GM23338 (cell line): ENCODE results near the gene MARCHF7. TPM values are rescaled to one million over a fixed set of nuclear protein-coding genes. Genes with fewer than 3 reads are reported as not detected.

Experiments
- ATAC-seq: fragments of 200-7000 bp; cut with Tn5 transposase; 3 replicates; pipeline ENCODE4 v1.9.1; 2020
- DNase-seq: peaks from one replicate; pipeline ENCODE4 v3.0.0-alpha.2; 2015; ENCODE audit warnings: low spot score
- H2AFZ ChIP-seq: fragments of 200-600 bp; sonication (generic); 2 replicates; pipeline ENCODE4 v1.8.0; 2016; ENCODE audit warnings: antibody characterized with exemption, mild to moderate bottlenecking, moderate library complexity
- H3F3A ChIP-seq: fragments of 200-600 bp; sonication (generic); replicated peaks from 2 replicates; pipeline ENCODE4 v1.8.0; 2017; ENCODE audit warnings: antibody characterized with exemption, mixed run types, low read depth
- H3K27ac ChIP-seq: fragments of 200-600 bp; sonication (generic); 2 replicates; pipeline ENCODE4 v1.6.1; 2016; ENCODE audit warnings: low read depth
- H3K27me3 ChIP-seq: fragments of 200-600 bp; sonication (generic); 2 replicates; pipeline ENCODE4 v1.8.0; 2016; ENCODE audit warnings: mild to moderate bottlenecking, mixed run types, moderate library complexity; ENCODE audit not compliant: insufficient read depth
- H3K36me3 ChIP-seq: fragments of 200-600 bp; sonication (generic); 2 replicates; pipeline ENCODE4 v1.8.0; 2016; ENCODE audit warnings: mild to moderate bottlenecking; ENCODE audit not compliant: insufficient read depth
- H3K4me1 ChIP-seq: fragments of 200-600 bp; sonication (generic); 2 replicates; pipeline ENCODE4 v1.8.0; 2016; ENCODE audit warnings: mild to moderate bottlenecking, moderate library complexity; ENCODE audit not compliant: insufficient read depth
- H3K4me2 ChIP-seq: fragments of 200-600 bp; sonication (generic); 2 replicates; pipeline ENCODE4 v1.7.1; 2017; ENCODE audit warnings: mixed run types
- H3K4me3 ChIP-seq: fragments of 200-600 bp; sonication (generic); 2 replicates; pipeline ENCODE4 v1.6.1; 2016; ENCODE audit warnings: mixed run types
- H3K79me2 ChIP-seq: fragments of 200-600 bp; sonication (generic); replicated peaks from 2 replicates; pipeline ENCODE4 v1.8.0; 2017; ENCODE audit warnings: mild to moderate bottlenecking; ENCODE audit not compliant: insufficient read depth
- H3K9me2 ChIP-seq: fragments of 200-600 bp; sonication (generic); 2 replicates; pipeline ENCODE4 v1.8.0; 2017; ENCODE audit not compliant: insufficient read depth
- H4K20me1 ChIP-seq: fragments of 200-600 bp; sonication (generic); replicated peaks from 2 replicates; pipeline ENCODE4 v1.8.0; 2017; ENCODE audit warnings: mild to moderate bottlenecking; ENCODE audit not compliant: insufficient read depth
- H3K27ac Mint-ChIP-seq: 2 replicates; pipeline ENCODE4 v1.8.0; 2020; ENCODE audit warnings: inconsistent platforms, mild to moderate bottlenecking, moderate library complexity, mixed read lengths
- H3K27me3 Mint-ChIP-seq: 3 replicates; pipeline ENCODE4 v1.8.0; 2022; ENCODE audit warnings: low read depth, mild to moderate bottlenecking, moderate library complexity, mixed read lengths, inconsistent platforms; ENCODE audit not compliant: insufficient read depth, poor library complexity
- H3K36me3 Mint-ChIP-seq: 3 replicates; pipeline ENCODE4 v1.8.0; 2021; ENCODE audit warnings: low read depth, mild to moderate bottlenecking, inconsistent platforms, moderate library complexity, mixed read lengths
- H3K4me1 Mint-ChIP-seq: 3 replicates; pipeline ENCODE4 v1.8.0; 2020; ENCODE audit warnings: mild to moderate bottlenecking, inconsistent platforms, mixed read lengths
- H3K4me3 Mint-ChIP-seq: 3 replicates; pipeline ENCODE4 v1.8.0; 2021; ENCODE audit warnings: moderate library complexity, mild to moderate bottlenecking, inconsistent platforms, mixed read lengths
- H3K9me3 Mint-ChIP-seq: 3 replicates; pipeline ENCODE4 v1.8.0; 2020; ENCODE audit warnings: moderate library complexity, mild to moderate bottlenecking, inconsistent platforms, mixed read lengths
- CREB1 ChIP-seq: fragments of 250-450 bp; sonication (Bioruptor Pico); IDR thresholded peaks from 2 replicates; pipeline ENCODE4 v1.5.0; 2020; ENCODE audit warnings: low read depth, mild to moderate bottlenecking, moderate library complexity
- CTCF ChIP-seq, 2 experiments: fragments of 200-600 bp in 1 of 2; sonication (generic) in 1 of 2; conservative IDR thresholded peaks; 2 replicates each; pipeline versions ENCODE4 v1.5.1 to v1.6.1; 2016 to 2017; ENCODE audit warnings: antibody characterized with exemption in 2 of 2, low read depth in 2 of 2, mild to moderate bottlenecking in 2 of 2, moderate library complexity in 1 of 2
- ETS1 ChIP-seq: IDR thresholded peaks from 2 replicates; pipeline ENCODE4 v1.6.1; 2016; ENCODE audit warnings: antibody characterized with exemption
- NANOG ChIP-seq: IDR thresholded peaks from 2 replicates; pipeline ENCODE4 v1.6.1; 2016; ENCODE audit warnings: antibody characterized with exemption, borderline replicate concordance
- POLR2AphosphoS5 ChIP-seq: IDR thresholded peaks from 2 replicates; pipeline ENCODE4 v1.6.1; 2016; ENCODE audit warnings: antibody characterized with exemption, low read depth
- REST ChIP-seq: IDR thresholded peaks from one replicate; pipeline ENCODE4 v1.6.1; 2018; ENCODE audit warnings: antibody characterized with exemption; ENCODE audit not compliant: unreplicated experiment
- ZNF114 ChIP-seq: fragments of 250-450 bp; sonication (Bioruptor Pico); IDR thresholded peaks from 2 replicates; pipeline ENCODE4 v1.5.0; 2020; ENCODE audit warnings: mild to moderate bottlenecking, moderate library complexity
- ZNF331 ChIP-seq: fragments of 250-450 bp; sonication (Bioruptor Pico); IDR thresholded peaks from 2 replicates; pipeline ENCODE4 v1.5.0; 2020; ENCODE audit warnings: low read depth, mild to moderate bottlenecking, moderate library complexity
- ZNF462 ChIP-seq: fragments of 250-450 bp; sonication (Bioruptor Pico); IDR thresholded peaks from 2 replicates; pipeline ENCODE4 v1.5.0; 2020; ENCODE audit warnings: mild to moderate bottlenecking, moderate library complexity
- polyA plus RNA-seq: library from polyadenylated mRNA; unstranded; fragments of >200 nt; fragmentation: Nextera tagmentation; extraction: Ambion mirVana; gene quantifications from 2 replicates; pipeline ENCODE4 v1.2.1, GENCODE V29; 2016
- total RNA-seq: library from RNA; depleted of rRNA; stranded (reverse); fragments of >200 nt; shearing (Covaris generic); gene quantifications from 2 replicates; pipeline ENCODE4 v1.2.3, GENCODE V29; 2014

The MARCHF7 gene
- total and polyA plus RNA-seq, 2 experiments from 2014 or later, result 101 to 142 TPM

- ATAC-seq (no peak), DNase-seq (no peak)
- H3K4me1 ChIP-seq, result no peaks in the 10 kb centered on the region
- peaks cover 9% of the 10 kb centered on the region; the same call in 1 of the 2 replicates for H4K20me1 ChIP-seq
- H3K4me1 Mint-ChIP-seq, result no peaks in the 10 kb centered on the region
- no peaks in the 10 kb centered on the region for H3K9me3 Mint-ChIP-seq
- no peak overlapping the region for H2AFZ ChIP-seq
- H3K4me2 ChIP-seq, result no peak overlapping the region
- peaks cover 22% of the 10 kb centered on the region for H3K79me2 ChIP-seq
- no peak overlapping the region for H3K27ac ChIP-seq
- H3K27me3 Mint-ChIP-seq, result no peaks in the 10 kb centered on the region
- no peaks in the 10 kb centered on the region for H3K9me2 ChIP-seq
- no peaks in the 10 kb centered on the region for H3K27me3 ChIP-seq
- H3K27ac Mint-ChIP-seq, result no peak overlapping the region
- peaks cover 41% of the 10 kb centered on the region; the same call in 1 of the 2 replicates for H3K36me3 ChIP-seq
- H3K4me3 Mint-ChIP-seq, result no peak overlapping the region
- no peak overlapping the region for H3K4me3 ChIP-seq
- H3K36me3 Mint-ChIP-seq, result peaks cover 57% of the 10 kb centered on the region
- no peaks in the 10 kb centered on the region for H3F3A ChIP-seq
- no peak for TF ChIP-seq CREB1
- no peak for TF ChIP-seq NANOG
Measured at GRCh38 chr2:159760326-159760725, 48.0 kb downstream of the MARCHF7 start.

GRCh38 chr2:159762075-159762474, 49.8 kb downstream of the MARCHF7 start:
- H3K4me3 Mint-ChIP-seq, result no peak overlapping the region
- H3K36me3 Mint-ChIP-seq, result peaks cover 64% of the 10 kb centered on the region
- H3K4me1 ChIP-seq, result no peaks in the 10 kb centered on the region
- ATAC-seq (no peak), DNase-seq (no peak)
- no peak overlapping the region for H3K27ac Mint-ChIP-seq
- H3K27me3 ChIP-seq, result no peaks in the 10 kb centered on the region
- no peaks in the 10 kb centered on the region for H3K9me3 Mint-ChIP-seq
- no peaks in the 10 kb centered on the region for H3K27me3 Mint-ChIP-seq
- H4K20me1 ChIP-seq, result peaks cover 7% of the 10 kb centered on the region; the same call in 1 of the 2 replicates
- H3K36me3 ChIP-seq, result peaks cover 41% of the 10 kb centered on the region; the same call in 1 of the 2 replicates
- no peaks in the 10 kb centered on the region for H3F3A ChIP-seq
- H3K9me2 ChIP-seq, result no peaks in the 10 kb centered on the region
- H2AFZ ChIP-seq, result no peak overlapping the region
- no peaks in the 10 kb centered on the region for H3K4me1 Mint-ChIP-seq
- no peak overlapping the region for H3K4me2 ChIP-seq
- H3K4me3 ChIP-seq, result no peak overlapping the region
- peaks cover 9% of the 10 kb centered on the region for H3K79me2 ChIP-seq
- H3K27ac ChIP-seq, result no peak overlapping the region
- no peak for TF ChIP-seq CTCF (conservative IDR thresholded peaks at IDR 0.05; ENCODE audit: low read depth in 2 of 2)
- no peak for TF ChIP-seq NANOG
- no peak for TF ChIP-seq POLR2AphosphoS5
- TF ChIP-seq CREB1, result no peak
- TF ChIP-seq ETS1, result no peak
- no peak for TF ChIP-seq ZNF462 (CRISPR knock-in tag)
- no peak for TF ChIP-seq ZNF331 (CRISPR knock-in tag)
- no peak for TF ChIP-seq ZNF114 (CRISPR knock-in tag)
- no peak for TF ChIP-seq REST
